Endothelial cell of umbilical vein (primary cell): Measurements from ENCODE around the gene AP2A2. TPM values are rescaled to one million over a fixed set of nuclear protein-coding genes. Genes with fewer than 3 reads are reported as not detected.
A peak's percentile ranks its signal among the peaks of the same experiment; 100 is the strongest.

ENCODE experiments used
- BruUV-seq: library from RNA; stranded (reverse); fragments of 400-500 nt; replicated peaks from 2 replicates; lab custom pipeline; 2021; lab: Mats Ljungman, UMichigan
- CTCF ChIA-PET: fragments of 300-600, 350-600 bp; sonication (Branson Sonifier 250); formaldehyde crosslinking; loops from one replicate; lab custom pipeline; 2021; ENCODE audit warnings: antibody characterized with exemption, inconsistent platforms; lab: Charles Lee
- POLR2A ChIA-PET: fragments of 300-600, 350-600 bp; sonication (Branson Sonifier 250); formaldehyde crosslinking; loops from one replicate; lab custom pipeline; 2021; ENCODE audit warnings: antibody characterized with exemption, inconsistent platforms; lab: Charles Lee
- DNase-seq: peaks from one replicate; pipeline ENCODE4 v3.0.0-alpha.2; 2011; ENCODE audit warnings: low read depth, low spot score
- FAIRE-seq: peaks from 2 replicates; lab custom pipeline; 2011; peaks lifted over from hg19 to GRCh38; lab: Jason Lieb, UNC
- H2AFZ ChIP-seq: 2 replicates; pipeline ENCODE4 v1.6.0; 2012; ENCODE audit warnings: low read depth, low read length, control low read depth, inconsistent platforms
- H3K27ac ChIP-seq: 2 replicates; pipeline ENCODE4 v1.5.1; 2011; ENCODE audit warnings: low read depth, mild to moderate bottlenecking, control low read depth, low read length, moderate library complexity; ENCODE audit not compliant: insufficient read depth
- H3K27me3 ChIP-seq, 2 experiments: 2 replicates each; pipeline versions ENCODE4 v1.6.0 to v1.6.1; 2011; ENCODE audit warnings: low read length in 2 of 2, mixed read lengths in 1 of 2; ENCODE audit not compliant: control insufficient read depth in 2 of 2, insufficient read depth in 2 of 2
- H3K36me3 ChIP-seq, 2 experiments: 2 replicates in 1 of 2; 3 replicates in 1 of 2; pipeline ENCODE4 v1.5.1; 2011; ENCODE audit warnings: low read length in 2 of 2, mild to moderate bottlenecking in 1 of 2, moderate library complexity in 1 of 2; ENCODE audit not compliant: control insufficient read depth in 2 of 2, insufficient read depth in 2 of 2; ENCODE audit errors: extremely low read depth in 1 of 2
- H3K4me1 ChIP-seq: 3 replicates; pipeline ENCODE4 v1.5.1; 2011; ENCODE audit warnings: mild to moderate bottlenecking, low read length; ENCODE audit not compliant: control insufficient read depth, insufficient read depth; ENCODE audit errors: extremely low read depth
- H3K4me2 ChIP-seq: 2 replicates; pipeline ENCODE4 v1.6.1; 2011; ENCODE audit warnings: low read length, control low read depth, mixed read lengths; ENCODE audit not compliant: insufficient read depth
- H3K4me3 ChIP-seq, 3 experiments: fragments of 200-600 bp in 1 of 3; sonication (generic), shearing (Covaris generic) in 1 of 3; replicated peaks in 1 of 3; 2 replicates each; pipeline ENCODE4 v1.5.1; 2011 to 2016; ENCODE audit warnings: control low read depth in 3 of 3, low read length in 3 of 3, mild to moderate bottlenecking in 2 of 3, inconsistent platforms in 1 of 3, low read depth in 1 of 3, moderate library complexity in 1 of 3; ENCODE audit not compliant: insufficient read depth in 1 of 3
- H3K79me2 ChIP-seq: 2 replicates; pipeline ENCODE4 v1.6.0; 2012; ENCODE audit warnings: low read length, inconsistent platforms; ENCODE audit not compliant: control insufficient read depth, insufficient read depth
- H3K9ac ChIP-seq: replicated peaks from 2 replicates; pipeline ENCODE3; 2011; ENCODE audit warnings: low read length, control low read depth; ENCODE audit not compliant: insufficient read depth; ENCODE audit errors: extremely low read depth
- H3K9me1 ChIP-seq: replicated peaks from 3 replicates; pipeline ENCODE4 v1.6.0; 2011; ENCODE audit warnings: mild to moderate bottlenecking, low read length; ENCODE audit not compliant: control insufficient read depth, insufficient read depth; ENCODE audit errors: extremely low read depth
- H3K9me3 ChIP-seq: replicated peaks from 2 replicates; pipeline ENCODE4 v1.5.1; 2012; ENCODE audit warnings: low read length, inconsistent platforms; ENCODE audit not compliant: control insufficient read depth, insufficient read depth
- H4K20me1 ChIP-seq: replicated peaks from 2 replicates; pipeline ENCODE3; 2011; ENCODE audit warnings: mild to moderate bottlenecking, low read length; ENCODE audit not compliant: control insufficient read depth, insufficient read depth; ENCODE audit errors: extremely low read depth
- CTCF ChIP-seq, 2 donors: IDR thresholded peaks; 1 replicate in 1 of 2; 2 replicates in 1 of 2; pipeline ENCODE4 v1.5.1; 2011; ENCODE audit warnings: low read length in 2 of 2, mild to moderate bottlenecking in 2 of 2, moderate library complexity in 2 of 2, control low read depth in 1 of 2, inconsistent platforms in 1 of 2, low read depth in 1 of 2; ENCODE audit not compliant: insufficient read depth in 1 of 2; ENCODE audit errors: extremely low read depth in 1 of 2
- GATA2 ChIP-seq: IDR thresholded peaks from 2 replicates; pipeline ENCODE4 v1.7.0; 2011; ENCODE audit warnings: low read depth, mild to moderate bottlenecking, moderate library complexity, mixed read lengths, low read length; ENCODE audit not compliant: insufficient read length, insufficient read depth
- JUN ChIP-seq: IDR thresholded peaks from 2 replicates; pipeline ENCODE4 v1.6.1; 2011; ENCODE audit warnings: borderline replicate concordance, low read depth; ENCODE audit not compliant: insufficient read length, insufficient read depth
- POLR2A ChIP-seq: IDR thresholded peaks from 2 replicates; pipeline ENCODE4 v1.6.1; 2012; ENCODE audit warnings: low read depth, mild to moderate bottlenecking, control low read depth, low read length
- POLR2AphosphoS5 ChIP-seq: IDR thresholded peaks from 2 replicates; pipeline ENCODE4 v1.6.1; 2012; ENCODE audit warnings: low read depth, mild to moderate bottlenecking, control low read depth, low read length, moderate library complexity; ENCODE audit not compliant: insufficient read depth
- dilution Hi-C: fragments of 300-500 bp; cut with MboI; formaldehyde crosslinking; loops from one replicate; pipeline ENCODE4 v1.15.0; 2019; ENCODE audit warnings: low sequenced_read_pairs; ENCODE audit not compliant: extremely low pct_ligation_motif_present
- intact Hi-C: fragments of 100-400 bp; cut with micrococcal nuclease; formaldehyde crosslinking; loops from one replicate; pipeline ENCODE4 v1.10.0; 2022
- polyA plus RNA-seq, 4 experiments: library from polyadenylated mRNA; depleted of rRNA in 3 of 4; stranded (reverse) in 3 of 4; unstranded in 1 of 4; fragments of >200 nt; gene quantifications; 2 replicates each; pipeline versions ENCODE4 v1.2.1 to v1.2.3, GENCODE V29; 2011 to 2012; ENCODE audit warnings: missing spikeins in 1 of 4
- total RNA-seq: library from RNA; stranded (reverse); gene quantifications from 2 replicates; pipeline ENCODE4 v1.2.3, GENCODE V29; 2021

Gene AP2A2
- total and polyA plus RNA-seq, 2 donors (not counting 3 experiments of a cell fraction or from before 2014, with no cell fraction given), result 89.5 to 92.6 TPM

GRCh38 chr11:923691-924405 lies 1.8 kb upstream of the AP2A2 start:
- H3K27ac ChIP-seq, result no peak overlapping the region
- BruUV-seq, result no TSS peak

GRCh38 chr11:924406-925157 lies 1.1 kb upstream of the AP2A2 start:
- FAIRE-seq, result no peak
- H3K4me1 ChIP-seq, result peaks cover 17% of the 10 kb centered on the region
- ChIA-PET CTCF (interaction anchor here (0.8 to 2.8 kb wide), 13 partner anchors 9 to 127 kb away, joined by 3 to 13 read pairs (median 7); partner anchors contain the start of gene TSPAN4), POLR2A (no interaction called here)
- H3K27me3 ChIP-seq, result no peaks in the 10 kb centered on the region
- no TSS peak for BruUV-seq
- H3K4me3 ChIP-seq, result no peak overlapping the region
- H3K9ac ChIP-seq, result no peak overlapping the region
- peak overlapping the region; percentile 17 for H3K4me2 ChIP-seq
- peaks cover 2% of the 10 kb centered on the region for H4K20me1 ChIP-seq
- intact Hi-C loops (loop anchor here (2.0 kb wide), 1 partner anchor 14 kb away; the partner anchor contains the start of gene CHID1), dilution Hi-C loops (no loop called here)
- no peaks in the 10 kb centered on the region for H3K9me3 ChIP-seq
- peak overlapping the region; percentile 97 for H2AFZ ChIP-seq
- peaks cover 0 to 2% of the 10 kb centered on the region in 2 experiments for H3K36me3 ChIP-seq
- peaks cover 26% of the 10 kb centered on the region for H3K79me2 ChIP-seq
- no peak overlapping the region for H3K27ac ChIP-seq
- no peak for TF ChIP-seq CTCF (IDR thresholded peaks at IDR 0.05; ENCODE audit: extremely low read depth in 1 of 2, insufficient read depth in 1 of 2, low read depth in 1 of 2, low read length in 2 of 2)
- no peak for TF ChIP-seq POLR2A
- TF ChIP-seq POLR2AphosphoS5, result no peak
- TF ChIP-seq JUN, result no peak
- no peaks in the 10 kb centered on the region for H3K9me1 ChIP-seq
- no peak for DNase-seq

More at GRCh38 chr11:923691-924405, 1.8 kb upstream of the AP2A2 start:
- Histone ChIP-seq H4K20me1 (peaks cover 2% of the 10 kb centered on the region), H3K79me2 (peaks cover 18% of the 10 kb centered on the region), H3K36me3 (peaks cover 0 to 2% of the 10 kb centered on the region in 2 experiments), H3K9ac (no peak overlapping the region), H2AFZ (no peak overlapping the region), H3K27me3 (no peaks in the 10 kb centered on the region), H3K4me3 (no peak overlapping the region), H3K4me1 (peaks cover 14% of the 10 kb centered on the region), H3K9me1 (no peaks in the 10 kb centered on the region), H3K9me3 (no peaks in the 10 kb centered on the region), H3K4me2 (no peak overlapping the region)
- DNase-seq, result no peak
- no peak for FAIRE-seq
- intact Hi-C loops, result loop anchor here (2.0 kb wide), 1 partner anchor 13 kb away; the partner anchor contains the start of gene CHID1
- dilution Hi-C loops, result no loop called here
- CTCF ChIA-PET, result interaction anchor here (1.3 to 2.8 kb wide), 7 partner anchors 8 to 127 kb away, joined by 3 to 13 read pairs (median 7); no protein-coding TSS in a partner anchor
- POLR2A ChIA-PET, result no interaction called here
- TF ChIP-seq GATA2 (no peak), POLR2AphosphoS5 (no peak), JUN (no peak)
